ENCODE measurements around the gene BIRC5. TPM values are rescaled to one million over a fixed set of nuclear protein-coding genes. Genes with fewer than 3 reads are reported as not detected.

The BIRC5 gene
- total and polyA plus RNA-seq, 3 donors from 2014 or later, result 12.4 to 58.5 (median 28.1) TPM

GRCh38 chr17:78266231-78266631 lies 52.2 kb downstream of the BIRC5 start:
- Histone ChIP-seq H3K27me3 (no peaks in the 10 kb centered on the region), H3K9me3 (no peaks in the 10 kb centered on the region), H3K4me3 (no peak overlapping the region), H3K4me1 (peaks cover 26% of the 10 kb centered on the region), H3K27ac (no peak overlapping the region), H3K36me3 (ENCODE audit: low read depth, missing control alignments) (no peaks in the 10 kb centered on the region)
- no peak for DNase-seq
- TF ChIP-seq POLR2A (IDR thresholded peaks at IDR 0.05) (no peak), CTCF (IDR thresholded peaks at IDR 0.05) (no peak)
- 83 to 92% methylated on average over 3 to 6 of the region's 6 CpGs for WGBS, 2 donors
- intact Hi-C loops (cut with DNase I; ENCODE audit: low total_unique reads), result no loop called here

- no peak for DNase-seq
- intact Hi-C loops (cut with DNase I; ENCODE audit: low total_unique reads), result no loop called here
- H3K4me1 ChIP-seq, result peaks cover 26% of the 10 kb centered on the region
- H3K4me3 ChIP-seq, result no peak overlapping the region
- H3K27me3 ChIP-seq, result no peaks in the 10 kb centered on the region
- no peaks in the 10 kb centered on the region for H3K9me3 ChIP-seq
- WGBS, 2 donors, result 76 to 86% methylated on average over 8 to 9 of the region's 9 CpGs
- no peak overlapping the region for H3K27ac ChIP-seq
- TF ChIP-seq CTCF (IDR thresholded peaks at IDR 0.05) (no peak), POLR2A (IDR thresholded peaks at IDR 0.05) (no peak)
- no peaks in the 10 kb centered on the region for H3K36me3 ChIP-seq (ENCODE audit: low read depth, missing control alignments)
Observed at GRCh38 chr17:78266771-78267170, 52.7 kb downstream of the BIRC5 start.

GRCh38 chr17:78267253-78268073 lies 53.4 kb downstream of the BIRC5 start:
- H3K36me3 ChIP-seq (ENCODE audit: low read depth, missing control alignments), result no peaks in the 10 kb centered on the region
- no peak overlapping the region for H3K27ac ChIP-seq
- no peak overlapping the region for H3K4me3 ChIP-seq
- no peak for DNase-seq
- TF ChIP-seq POLR2A (IDR thresholded peaks at IDR 0.05) (no peak), CTCF (IDR thresholded peaks at IDR 0.05) (no peak)
- no peaks in the 10 kb centered on the region for H3K9me3 ChIP-seq
- 67 to 69% methylated on average over 23 to 26 of the region's 26 CpGs for WGBS, 2 donors
- H3K4me1 ChIP-seq, result peaks cover 26% of the 10 kb centered on the region
- intact Hi-C loops (cut with DNase I; ENCODE audit: low total_unique reads), result no loop called here
- H3K27me3 ChIP-seq, result no peaks in the 10 kb centered on the region

- intact Hi-C loops (cut with DNase I; ENCODE audit: low total_unique reads), result no loop called here
- 64 to 72% methylated on average over 22 to 23 of the region's 24 CpGs for WGBS, 2 donors
- no peak for DNase-seq
Observed at GRCh38 chr17:78268191-78268874, 54.3 kb downstream of the BIRC5 start.

More at GRCh38 chr17:78268191-78268874, 54.3 kb downstream of the BIRC5 start:
- Histone ChIP-seq H3K9me3 (no peaks in the 10 kb centered on the region), H3K27me3 (no peaks in the 10 kb centered on the region), H3K4me1 (peaks cover 27% of the 10 kb centered on the region), H3K27ac (no peak overlapping the region), H3K4me3 (no peak overlapping the region), H3K36me3 (ENCODE audit: low read depth, missing control alignments) (no peaks in the 10 kb centered on the region)
- TF ChIP-seq CTCF (IDR thresholded peaks at IDR 0.05) (no peak), POLR2A (IDR thresholded peaks at IDR 0.05) (no peak)

All from testis (tissue), 3 donors.